A172 (cell line): ENCODE data around the gene RANBP1. TPM values are rescaled to one million over a fixed set of nuclear protein-coding genes. Genes with fewer than 3 reads are reported as not detected.
"Not testable (repeated sequence)": the region's sequence is repeated elsewhere in the genome, so short reads cannot be mapped to it uniquely, and the experiment has no call there.

ENCODE experiments used
- DNase-seq: peaks from one replicate; pipeline ENCODE4 v3.0.0-alpha.2; 2015; ENCODE audit warnings: low spot score
- total RNA-seq: library from RNA; depleted of rRNA; stranded (reverse); fragments of >200 nt; shearing (Covaris generic); gene quantifications from 2 replicates; pipeline ENCODE4 v1.2.3, GENCODE V29; 2014

RANBP1 gene
- total RNA-seq, 1 experiment from 2014 or later = 525 TPM

GRCh38 chr22:20150381-20151275 lies 34.7 kb downstream of the RANBP1 start, which contains the start of gene CCDC188:
Gene CCDC188, minus strand, starts transcription at chr22:20151055. Its CDS starts 69 bp downstream, at chr22:20150986.
- DNase-seq = no peak

- no peak for DNase-seq
These were observed 35.3 kb downstream of the RANBP1 start for GRCh38 chr22:20151276-20151588.

- no peak for DNase-seq
These were observed 36.6 kb downstream of the RANBP1 start for GRCh38 chr22:20152464-20152890.

- no peak for DNase-seq
These were observed 38.0 kb downstream of the RANBP1 start for GRCh38 chr22:20153945-20154344.

- DNase-seq = no peak
These were observed 38.8 kb downstream of the RANBP1 start for GRCh38 chr22:20154602-20155187.

- DNase-seq = no peak
These were observed 39.6 kb downstream of the RANBP1 start for GRCh38 chr22:20155330-20156041.

- DNase-seq = no peak
These were observed 40.1 kb downstream of the RANBP1 start for GRCh38 chr22:20156042-20156389.

GRCh38 chr22:20156611-20157429 lies 40.9 kb downstream of the RANBP1 start:
- peak; percentile 33 for DNase-seq

GRCh38 chr22:20157430-20158183 lies 41.7 kb downstream of the RANBP1 start:
- DNase-seq = no peak

- DNase-seq = no peak
These were observed 42.6 kb downstream of the RANBP1 start for GRCh38 chr22:20158391-20159036.

GRCh38 chr22:20159076-20159475 lies 43.2 kb downstream of the RANBP1 start:
- DNase-seq = no peak

GRCh38 chr22:20159531-20159930 lies 43.6 kb downstream of the RANBP1 start:
- not testable (repeated sequence) for DNase-seq

GRCh38 chr22:20160041-20160440 lies 44.1 kb downstream of the RANBP1 start:
- DNase-seq = no peak

GRCh38 chr22:20164863-20165262 lies 49.0 kb downstream of the RANBP1 start:
- no peak for DNase-seq

- no peak for DNase-seq
These were observed 49.5 kb downstream of the RANBP1 start for GRCh38 chr22:20165421-20165820.

- DNase-seq = no peak
These were observed 50.0 kb downstream of the RANBP1 start for GRCh38 chr22:20165913-20166312.

- DNase-seq = no peak
These were observed 50.8 kb downstream of the RANBP1 start for GRCh38 chr22:20166703-20167102.

GRCh38 chr22:20167643-20168322 lies 51.9 kb downstream of the RANBP1 start:
- DNase-seq = no peak

GRCh38 chr22:20169253-20169822 lies 53.4 kb downstream of the RANBP1 start:
- no peak for DNase-seq

- no peak for DNase-seq
These were observed 54.3 kb downstream of the RANBP1 start for GRCh38 chr22:20170170-20170569.
